ENCODE measurements around the gene DIP2B.

- TF ChIP-seq CTCF (conservative IDR thresholded peaks at IDR 0.05) (no peak), EZH2 (IDR thresholded peaks at IDR 0.05; ENCODE audit: low read depth) (no peak)
Measured at GRCh38 chr12:50505675-50506530, 1.1 kb downstream of the DIP2B start.

Data from PC-9 (cell line).